Inflammatory macrophage treated with lipopolysaccharide for 1 hour (primary cell): ENCODE results near the gene GPC4.
A peak's percentile ranks its signal among the peaks of the same experiment; 100 is the strongest.

Source experiments
- DNase-seq, 2 donors: peaks; one replicate each; pipeline ENCODE4 v3.0.0-alpha.2; 2020 to 2022

GPC4 gene

DNA sequence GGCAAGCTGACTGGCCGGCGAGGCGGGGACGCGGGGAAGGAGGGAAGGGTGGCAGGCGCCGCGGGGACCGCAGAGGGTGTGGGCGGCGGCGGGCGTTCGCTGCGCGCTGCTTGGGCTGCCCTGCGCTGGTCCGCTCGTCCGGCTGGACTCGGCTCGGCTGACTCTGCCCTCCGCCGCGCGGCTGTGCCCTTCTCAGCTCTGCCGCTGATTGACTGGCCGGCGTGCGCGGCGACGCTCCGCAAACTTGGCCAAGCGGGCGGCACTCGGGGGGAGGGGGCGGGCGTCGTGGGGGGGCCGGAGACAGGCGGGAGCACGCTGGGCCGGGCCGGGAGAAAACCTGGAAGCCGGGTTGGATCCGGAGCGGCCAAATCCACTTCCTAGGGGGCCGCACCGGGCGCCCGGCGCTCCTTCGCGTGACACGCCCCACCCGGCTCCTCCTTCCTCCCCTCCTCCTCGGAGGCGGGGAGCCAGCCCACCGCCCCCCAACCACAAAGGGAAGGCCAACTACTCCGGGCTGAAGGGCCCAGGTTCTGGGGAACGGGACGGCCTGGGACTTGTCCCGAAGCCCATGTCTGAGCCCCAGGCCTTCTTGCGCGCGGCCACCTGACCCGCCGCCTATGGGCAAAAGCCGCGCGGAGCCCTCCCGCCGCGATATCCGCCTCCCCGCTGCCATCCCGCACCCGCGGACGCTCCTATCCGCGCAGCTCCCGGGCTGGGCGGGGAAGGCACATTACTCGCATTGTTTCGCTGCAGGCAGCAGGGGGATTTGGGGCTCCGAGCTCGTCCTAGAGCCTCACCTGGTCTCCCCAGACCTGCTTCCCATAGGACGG is at the start of gene GPC4:
GPC4 (minus strand) TSS at position 214 of the 830 bp plus-strand sequence. CDS start 524 bp downstream, outside the sequence.
- peak; percentile 32 to 61 for DNase-seq

DNA sequence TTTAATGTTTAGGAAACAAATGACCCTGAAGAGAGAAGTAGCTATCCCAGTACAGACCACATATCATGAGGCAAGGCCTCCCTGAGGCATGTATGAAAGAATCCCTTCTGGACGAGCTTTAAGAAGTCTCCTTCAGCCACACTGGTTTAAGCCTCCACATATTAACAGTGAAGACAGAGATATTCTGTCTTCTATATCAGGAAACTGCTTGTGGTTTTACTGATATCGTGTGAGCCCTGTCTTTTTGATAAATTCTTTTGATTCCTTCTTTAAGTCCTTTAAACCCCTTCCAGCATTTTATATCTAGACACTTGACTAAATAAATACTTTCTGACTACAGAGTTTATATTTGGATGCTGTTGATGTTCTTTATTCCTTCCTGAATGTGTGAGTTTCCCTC is 45.9 kb upstream of the GPC4 start:
- no peak for DNase-seq

DNA sequence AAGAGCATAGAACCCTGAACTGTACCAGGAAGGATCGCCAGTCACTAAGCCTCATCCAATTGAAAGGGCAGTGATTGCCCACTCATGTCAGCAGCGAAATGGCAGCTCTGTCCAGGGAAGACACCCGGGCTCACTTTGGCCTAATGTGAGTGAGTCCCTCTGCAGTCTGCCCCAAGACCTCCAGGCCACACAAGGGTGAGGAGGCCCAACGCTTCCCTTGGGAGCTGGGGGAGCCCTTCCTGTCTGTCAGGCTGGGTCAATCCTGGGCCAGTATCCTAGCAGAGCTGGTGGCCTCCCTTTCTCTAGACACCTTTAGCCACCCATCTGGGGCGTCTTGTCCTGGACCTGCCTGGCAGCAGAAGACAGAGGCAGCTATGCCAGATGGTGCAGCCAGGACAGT is 39.6 kb upstream of the GPC4 start:
- no peak for DNase-seq

DNA sequence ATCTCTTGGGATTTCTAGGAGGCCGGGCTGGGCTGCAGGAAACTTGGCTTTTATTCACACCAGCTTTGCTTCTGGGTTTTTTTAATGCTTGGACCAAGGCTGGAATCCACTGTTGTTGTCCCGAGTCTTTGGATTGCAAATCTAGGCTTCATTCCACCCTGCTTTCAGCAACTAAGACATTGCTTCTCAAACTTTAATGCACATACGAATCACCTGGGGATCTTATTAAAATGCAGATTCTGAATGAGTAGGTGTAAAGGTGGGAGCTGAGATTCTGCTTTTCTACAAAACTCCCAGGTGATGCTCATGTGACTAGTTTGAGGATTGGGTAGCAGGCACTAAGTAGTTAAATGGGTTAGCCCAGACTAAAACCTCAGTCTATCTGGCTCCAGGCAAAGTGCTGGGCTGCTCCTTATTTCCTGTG is 39.2 kb upstream of the GPC4 start:
- no peak for DNase-seq

DNA sequence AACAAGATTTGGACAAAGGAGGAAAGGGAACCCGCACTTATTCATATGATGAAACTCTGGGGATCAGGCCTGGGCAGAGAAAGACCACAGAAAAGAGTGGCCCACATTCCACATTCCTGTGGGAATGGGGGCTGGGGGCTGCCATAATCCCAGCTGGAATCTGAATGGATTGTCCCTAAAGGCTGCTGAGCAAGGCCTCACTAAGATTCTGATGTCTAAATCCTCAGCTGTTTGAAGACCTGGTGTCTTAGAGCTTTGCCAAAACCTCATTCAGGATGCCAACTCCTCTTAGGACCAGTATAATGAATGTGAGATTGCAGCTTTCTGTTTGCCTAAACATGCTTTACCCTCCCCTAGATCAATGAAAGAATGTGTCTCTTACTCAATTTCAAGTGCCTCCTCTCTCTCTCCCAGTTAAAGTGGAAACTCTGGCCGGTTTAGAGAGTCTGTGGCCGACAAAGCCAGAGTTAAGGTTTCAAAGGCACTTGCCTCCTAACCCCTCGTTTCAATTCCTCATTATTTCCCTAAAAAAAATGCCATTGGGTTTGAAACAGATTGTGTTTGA is 33.3 kb upstream of the GPC4 start:
- no peak for DNase-seq

DNA sequence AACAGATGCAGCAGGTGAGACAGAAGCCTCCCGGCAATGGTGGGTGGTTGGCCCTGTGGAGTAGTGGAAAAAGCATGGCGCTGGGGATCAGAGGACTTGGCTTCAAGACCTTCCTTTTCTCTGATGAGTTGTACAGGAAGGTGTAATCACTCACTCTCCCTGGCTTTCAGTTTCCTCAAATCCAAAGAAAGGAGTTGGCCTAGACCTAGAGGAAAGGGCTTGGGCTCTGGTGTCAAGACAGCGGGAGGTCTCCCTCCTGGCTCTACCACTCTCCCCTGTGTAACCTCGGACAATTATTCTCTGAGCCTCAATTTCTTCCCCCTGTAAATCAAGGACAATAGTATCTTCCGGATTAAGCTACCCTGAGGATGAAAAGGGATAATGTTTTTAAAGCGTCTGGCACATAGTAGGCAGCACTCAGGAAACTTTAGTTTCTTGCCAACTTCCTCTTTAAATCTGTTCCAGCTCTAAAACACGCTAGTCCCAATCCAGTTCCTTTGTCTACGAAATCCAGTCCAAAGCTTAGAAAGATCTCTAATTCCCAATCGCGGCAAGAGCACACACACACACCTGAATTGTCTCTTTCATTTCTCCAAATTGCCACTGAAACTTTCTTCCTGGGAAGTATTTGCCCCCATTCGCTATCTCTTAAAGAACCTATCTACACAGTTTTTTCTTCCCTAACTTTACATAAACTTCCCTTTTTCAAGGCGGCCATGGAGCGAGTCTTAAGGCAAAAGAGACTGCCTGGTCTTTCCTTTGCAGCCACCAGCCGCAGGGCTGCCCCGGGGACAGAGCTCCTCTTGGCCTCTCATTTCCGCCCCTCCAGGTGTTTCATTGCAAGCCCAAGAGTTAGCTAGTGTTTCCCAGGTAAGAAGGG is 29.9 kb upstream of the GPC4 start:
- DNase-seq = peak; percentile 13 to 24

DNA sequence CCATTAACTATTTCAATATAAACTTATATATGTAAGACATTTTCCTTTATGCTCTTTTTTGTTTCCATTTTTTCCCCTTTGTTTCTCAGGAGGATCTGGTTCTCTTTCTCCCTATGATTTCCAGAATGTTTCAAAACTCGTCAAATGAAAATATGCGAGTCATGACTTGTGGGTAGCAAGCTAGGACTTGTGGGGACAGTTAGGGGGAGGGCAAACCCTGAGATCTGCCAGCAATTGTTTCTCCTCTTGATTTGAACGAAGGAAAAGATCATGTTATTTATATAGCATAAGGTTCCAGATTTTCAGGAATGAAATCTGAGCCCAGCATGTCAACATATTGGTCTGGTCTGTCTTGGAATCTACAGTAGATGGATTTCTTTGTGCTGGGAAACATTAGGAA is 28.9 kb upstream of the GPC4 start:
- no peak for DNase-seq

DNA sequence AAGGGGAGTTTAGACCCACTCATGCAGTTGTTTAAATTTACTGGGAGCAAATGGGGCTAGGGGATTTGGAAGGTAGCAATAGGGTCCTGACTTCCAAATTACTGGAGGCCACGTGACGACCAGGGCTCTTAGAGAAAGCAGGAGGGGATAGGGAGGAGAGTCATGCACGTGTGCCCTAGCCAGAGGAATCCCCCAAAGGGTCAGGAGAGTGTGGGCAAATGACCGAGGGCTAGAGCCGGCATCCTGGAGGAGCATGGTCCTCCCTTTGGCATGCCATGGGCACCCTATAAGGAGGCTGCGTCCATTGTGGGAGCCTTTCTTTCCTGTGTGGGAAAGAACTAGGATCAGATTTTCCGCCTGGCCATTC is 25.5 kb upstream of the GPC4 start:
- no peak for DNase-seq

DNA sequence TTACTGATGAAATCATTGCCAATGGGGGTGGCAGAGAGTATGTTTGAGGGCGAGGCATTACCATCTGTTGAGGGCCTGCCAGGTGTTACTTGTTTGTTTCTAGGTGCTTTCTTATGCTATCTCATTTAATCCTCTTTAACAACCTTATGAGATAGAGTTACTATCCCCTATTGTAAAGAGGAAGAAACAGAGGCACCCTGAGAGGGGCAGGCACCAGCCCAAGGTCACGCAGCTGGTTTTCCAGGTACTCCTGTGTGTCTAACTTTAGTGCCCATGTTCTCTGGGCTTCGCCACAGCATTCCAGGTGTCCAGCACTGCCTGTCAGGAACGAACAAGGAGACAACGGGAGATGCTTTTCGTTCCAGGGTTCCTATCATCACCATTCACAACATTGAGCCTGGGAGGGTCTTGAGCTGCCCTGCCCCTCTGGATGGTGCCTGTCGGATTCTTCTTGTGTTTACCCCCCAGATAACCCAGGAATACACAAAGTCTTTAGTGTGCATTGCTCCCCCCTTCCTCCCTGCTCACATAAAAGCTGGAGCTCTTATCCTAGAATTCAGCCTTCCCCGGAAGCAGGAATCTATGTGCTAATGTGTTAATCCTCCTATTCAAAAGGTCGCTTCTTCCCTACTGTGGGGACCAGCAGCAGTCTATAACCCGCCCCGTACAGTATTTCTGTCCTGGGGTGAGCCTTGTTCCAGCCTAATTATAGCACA is 24.9 kb upstream of the GPC4 start:
- DNase-seq = no peak

DNA sequence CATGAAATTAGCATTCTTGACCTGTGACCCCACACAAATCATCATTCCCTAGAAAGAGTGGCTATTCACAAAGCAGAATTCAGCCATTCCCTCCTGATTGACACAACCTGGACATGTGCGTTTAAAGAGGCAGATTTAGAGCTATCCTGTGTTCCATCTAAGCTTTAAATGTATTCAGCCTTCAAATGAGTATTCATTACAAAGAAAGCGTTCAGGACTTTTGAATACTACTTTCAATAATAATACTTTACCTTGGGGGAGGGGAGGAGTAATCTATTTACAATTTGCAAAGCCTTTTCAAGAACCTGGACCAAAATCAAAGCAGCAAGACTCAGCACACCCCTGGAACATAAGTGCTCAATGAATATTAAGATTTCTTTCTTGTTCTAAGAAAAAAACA is 22.5 kb upstream of the GPC4 start:
- DNase-seq = no peak

DNA sequence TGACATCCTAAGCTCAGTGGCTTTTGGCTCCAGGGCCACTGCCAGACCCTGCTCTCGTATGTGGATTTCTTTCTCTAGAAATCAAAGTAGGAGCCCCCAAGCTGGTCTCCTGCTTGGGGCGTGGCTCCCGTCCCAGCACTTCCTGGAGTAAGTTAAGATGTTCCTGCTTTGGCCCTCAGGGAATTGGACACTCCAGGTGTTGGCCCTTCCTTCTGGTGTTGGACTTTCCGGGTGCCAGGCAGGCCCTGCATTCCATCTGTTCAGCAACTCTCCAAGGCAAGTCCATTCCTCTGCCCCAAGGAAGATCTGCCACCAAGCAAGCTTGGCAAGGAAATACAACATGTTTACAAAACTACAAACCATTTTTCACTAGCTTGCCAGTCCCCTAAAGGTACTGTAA is 22.1 kb upstream of the GPC4 start:
- no peak for DNase-seq

DNA sequence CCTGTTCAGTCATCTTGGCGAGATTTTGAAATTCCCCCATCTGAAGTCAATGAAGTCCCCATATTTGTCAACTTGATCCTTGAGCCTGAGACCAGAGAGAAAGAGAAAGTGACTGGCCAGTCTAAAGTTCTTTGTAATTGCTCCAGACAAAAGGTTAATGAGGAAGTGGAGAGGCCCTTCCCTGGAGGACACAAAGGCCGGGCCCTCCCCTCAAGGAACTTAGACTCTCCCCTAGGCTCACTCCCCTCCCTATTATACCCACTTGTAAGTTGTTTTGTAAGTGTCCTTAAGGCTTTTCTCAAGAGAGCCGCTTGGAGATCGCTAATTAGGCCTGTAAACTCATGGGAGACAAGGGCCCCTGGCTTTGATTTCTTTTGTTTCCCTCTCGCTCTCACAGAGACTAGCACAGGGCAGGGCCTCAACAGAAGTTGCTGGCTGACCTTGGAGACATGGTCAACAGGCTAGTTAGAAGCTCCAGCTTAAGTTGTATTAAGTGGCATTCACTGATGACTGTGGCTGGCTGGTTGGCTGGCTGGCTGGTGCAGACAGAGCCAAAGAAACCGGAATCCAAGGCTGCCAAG is 20.3 kb upstream of the GPC4 start:
- peak in 1 of 2 donors; percentile 15 for DNase-seq

DNA sequence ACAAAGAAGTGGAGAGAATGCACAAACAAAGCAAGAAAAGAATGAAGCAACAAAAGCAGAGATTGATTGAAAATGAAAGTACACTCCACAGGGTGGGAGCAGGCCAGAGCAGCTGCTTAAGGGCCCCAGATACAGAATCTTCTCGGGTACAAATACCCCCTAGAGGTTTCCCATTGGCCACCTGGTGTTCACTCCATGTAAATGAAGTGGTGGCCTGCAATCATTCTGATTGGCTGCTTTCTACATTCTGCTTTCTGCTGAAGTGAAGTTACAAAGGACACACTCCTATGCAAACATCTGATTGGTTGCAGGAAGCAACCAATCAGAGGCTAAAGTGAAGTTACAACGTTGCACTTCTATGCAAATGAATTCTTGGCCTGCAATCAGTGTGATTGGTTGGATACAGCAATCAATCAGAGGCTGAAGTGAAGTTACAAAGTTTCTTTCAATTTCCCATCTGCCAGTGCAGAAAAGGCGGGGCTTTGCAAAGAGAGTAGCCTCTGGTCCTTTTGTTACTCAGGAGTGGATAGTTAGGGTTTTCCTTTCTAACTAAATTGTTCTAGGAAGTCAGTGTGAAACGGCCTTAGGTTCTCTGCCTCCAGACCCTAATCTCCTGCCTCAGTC is 19.0 kb upstream of the GPC4 start:
- no peak for DNase-seq

DNA sequence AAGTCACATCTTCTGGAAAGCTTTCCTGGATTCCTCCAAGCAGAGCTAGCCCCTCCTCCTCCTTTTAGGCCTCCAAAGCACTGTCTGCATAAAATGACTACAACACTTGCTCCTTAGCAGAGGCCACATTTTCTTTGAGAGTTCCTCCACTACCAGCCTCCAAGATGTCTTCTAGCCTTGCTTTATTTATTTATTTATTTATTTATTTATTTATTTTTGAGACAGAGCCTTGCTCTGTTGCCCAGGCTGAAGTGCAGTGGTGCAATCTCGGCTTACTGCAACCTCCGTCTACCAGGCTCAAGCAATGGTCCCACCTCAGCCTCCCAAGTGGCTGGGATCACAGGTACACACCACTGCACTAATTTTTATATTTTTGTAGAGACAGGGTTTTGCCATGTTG is 4.6 kb upstream of the GPC4 start:
- no peak for DNase-seq

DNA sequence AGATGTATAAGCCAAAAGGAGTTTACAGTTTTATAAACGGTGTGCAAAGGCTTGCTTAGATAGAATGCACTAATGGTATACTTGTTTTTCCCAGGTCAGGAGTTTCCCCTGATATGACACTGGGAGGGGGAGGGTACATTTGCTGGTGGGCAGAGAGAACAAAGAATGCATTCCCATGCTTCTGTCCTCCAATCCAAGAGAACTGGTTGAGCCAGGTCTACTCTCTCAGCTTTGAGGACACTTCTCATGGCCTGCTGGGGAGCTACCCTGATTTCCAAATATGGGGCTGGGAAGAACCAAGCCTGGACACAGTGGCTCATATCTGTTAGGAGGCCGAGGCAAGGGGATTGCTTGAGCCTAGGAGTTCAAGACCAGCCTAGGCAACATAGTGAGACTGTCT is 3.3 kb upstream of the GPC4 start:
- no peak for DNase-seq

DNA sequence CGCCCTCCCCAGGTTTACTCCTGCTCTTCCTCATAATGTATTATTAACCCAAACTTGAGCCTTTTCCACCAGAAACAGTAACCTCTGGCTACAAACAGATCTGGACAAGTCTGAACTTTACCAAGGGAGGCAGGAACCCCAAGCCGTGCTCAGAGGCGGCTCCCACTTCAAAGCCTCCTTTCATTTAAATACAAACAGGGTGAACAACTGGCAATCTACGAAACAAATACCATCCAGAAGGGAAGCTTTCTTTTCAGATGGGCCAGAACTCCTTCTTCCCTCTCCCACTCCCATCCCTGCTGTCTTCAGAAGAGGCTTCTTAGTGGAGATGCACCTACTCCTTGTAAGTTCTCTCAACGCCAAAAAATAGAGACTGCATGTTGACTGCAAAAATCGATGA is 2.1 kb upstream of the GPC4 start:
- no peak for DNase-seq

DNA sequence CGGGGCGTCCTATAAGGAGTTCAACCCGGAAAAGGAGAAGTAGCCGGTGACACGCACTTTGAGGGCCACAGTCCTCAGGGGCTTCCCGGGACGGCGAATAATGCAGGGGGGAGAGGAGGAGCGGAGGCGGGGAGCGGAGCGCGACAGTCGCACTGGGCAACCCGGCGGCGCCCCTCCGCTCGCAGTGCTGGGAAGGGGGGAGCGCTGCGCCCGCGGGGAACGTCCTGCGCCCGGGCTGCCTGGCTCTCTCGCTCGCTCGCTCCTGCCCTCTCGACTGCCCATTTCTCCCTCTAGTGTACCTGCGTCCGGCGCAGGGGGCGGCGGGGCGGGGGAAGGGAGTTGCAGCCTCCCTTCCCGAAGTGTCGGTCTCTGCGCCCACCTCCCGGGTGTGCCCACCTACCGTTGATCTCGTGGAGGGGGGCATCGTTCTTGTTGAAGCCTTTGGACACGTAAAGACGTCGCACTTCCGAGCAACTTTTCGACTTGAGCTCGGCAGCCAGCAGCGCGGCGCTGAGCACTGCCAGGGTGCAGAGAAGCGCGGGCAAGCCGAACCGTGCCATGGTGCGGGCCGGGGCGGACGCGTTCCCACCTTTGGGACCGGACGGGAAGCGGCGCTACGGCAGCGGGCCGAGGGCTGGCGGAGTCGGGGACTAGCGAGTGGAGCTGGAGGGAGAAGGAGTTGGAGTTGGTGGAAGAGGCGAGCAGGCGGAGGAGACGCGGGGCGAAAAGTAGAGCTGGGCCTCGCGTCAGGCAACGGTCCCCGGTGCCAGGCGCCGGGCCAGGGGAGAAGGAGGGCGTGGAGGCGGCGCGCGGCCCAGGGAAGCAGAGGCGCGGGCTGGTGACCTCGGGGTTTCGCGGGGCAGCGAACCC is 648 bp downstream of the GPC4 start:
- DNase-seq = peak; percentile 30 to 69

DNA sequence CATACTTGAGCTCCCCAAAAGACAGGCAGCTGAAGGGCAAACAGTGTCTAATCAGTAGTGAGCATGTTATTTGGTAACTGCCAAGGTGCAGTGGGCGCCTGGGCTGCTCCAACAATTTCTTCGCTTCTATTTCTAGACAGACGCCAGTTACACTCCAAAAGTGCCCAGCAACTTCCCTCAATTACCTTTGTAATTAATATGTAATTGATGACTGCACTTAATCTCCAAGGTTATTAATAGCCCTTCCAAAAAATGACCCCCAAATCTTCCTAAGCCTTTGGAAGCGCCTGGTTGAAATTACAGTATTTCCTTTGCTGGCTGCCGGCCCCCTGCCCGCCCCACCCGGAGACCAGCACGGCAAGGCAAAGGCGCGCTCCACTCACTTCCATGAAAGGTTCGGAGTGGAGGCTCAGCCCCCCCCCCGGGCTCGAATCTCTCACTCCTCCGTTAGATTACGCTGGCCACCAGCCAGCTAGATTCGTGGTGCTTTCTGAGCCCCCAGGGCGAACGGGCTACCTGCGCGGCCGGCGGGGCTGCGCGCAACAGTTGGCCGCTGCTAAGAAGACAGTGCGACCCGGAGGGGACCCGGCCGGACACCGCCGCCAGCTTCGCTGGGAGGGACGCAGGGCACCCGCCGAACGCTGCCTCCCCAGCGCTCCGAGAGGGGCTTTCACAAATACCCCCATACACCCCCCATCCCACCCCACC is 1.9 kb downstream of the GPC4 start:
- no peak for DNase-seq

DNA sequence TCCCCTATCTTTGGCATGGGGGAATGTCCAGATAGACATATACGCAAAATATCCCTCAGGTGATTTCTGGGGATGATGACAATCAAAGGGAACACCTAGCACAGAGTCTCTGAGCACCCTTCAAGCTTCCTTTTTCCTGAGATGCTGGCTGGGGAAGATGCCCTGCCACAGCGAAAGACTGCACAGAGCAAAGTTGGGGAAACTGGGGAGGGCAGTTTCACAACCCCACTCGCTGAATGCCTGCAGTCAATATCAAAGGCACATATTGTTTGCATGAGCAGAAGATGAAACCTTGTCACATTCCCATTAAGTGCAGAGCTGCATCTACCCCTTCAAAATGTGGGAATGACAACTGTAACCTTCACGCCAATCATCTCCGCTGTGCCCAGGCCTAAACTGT is 2.6 kb downstream of the GPC4 start:
- no peak for DNase-seq

DNA sequence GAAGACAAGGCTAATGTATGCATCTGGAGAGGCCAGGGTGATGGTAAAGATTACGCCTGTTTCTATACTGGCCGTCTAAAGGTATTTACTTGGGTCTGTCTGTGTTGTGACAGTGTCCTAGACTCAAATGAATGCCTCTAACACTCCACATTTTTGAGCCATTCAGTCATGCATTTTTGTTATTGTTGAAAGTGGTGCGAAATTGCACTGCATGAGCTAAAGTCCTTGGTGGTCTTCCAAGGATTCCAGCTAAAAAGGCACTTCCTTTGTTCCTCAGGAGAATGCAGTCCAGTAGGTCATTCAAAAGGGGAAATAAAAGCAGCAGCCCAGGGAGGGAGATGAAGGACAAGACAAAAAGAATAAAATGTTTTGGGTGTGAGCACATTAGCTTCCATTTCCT is 3.0 kb downstream of the GPC4 start:
- DNase-seq = no peak

DNA sequence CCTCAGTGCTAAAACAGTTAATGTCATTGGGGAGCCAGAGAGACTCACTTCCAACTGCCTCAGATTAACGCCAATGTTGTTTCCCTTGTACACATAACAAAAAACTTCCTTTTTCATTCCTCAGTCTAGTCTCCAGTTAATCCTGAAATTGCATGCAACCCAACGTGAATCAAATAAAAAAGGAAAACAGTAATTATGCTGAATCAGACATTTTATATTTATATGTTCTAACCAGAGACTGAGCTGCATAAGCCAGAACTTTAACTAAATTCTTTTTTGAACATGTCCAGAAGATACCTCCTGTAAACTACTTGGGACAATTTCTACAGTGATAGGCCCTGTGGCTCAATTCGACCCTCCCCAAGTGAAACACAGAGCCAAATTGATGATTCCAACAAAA is 4.7 kb downstream of the GPC4 start:
- no peak for DNase-seq
